ENCODE data around the gene QRFP. TPM values are rescaled to one million over a fixed set of nuclear protein-coding genes. Genes with fewer than 3 reads are reported as not detected.

QRFP gene
- total RNA-seq, 4 donors from 2014 or later: not detected

GRCh38 chr9:130892477-130893304 lies 3.9 kb downstream of the QRFP start:
- intact Hi-C loops (cut with DNase I; ENCODE audit: low total_unique reads): no loop called here
- Histone ChIP-seq H3K9me3 (no peaks in the 10 kb centered on the region), H3K27me3 (peaks cover 0 to 14% (median under 1%) of the 10 kb centered on the region in 3 donors), H3K4me1 (peaks cover 3 to 4% of the 10 kb centered on the region in 2 donors), H3K4me3 (no peak overlapping the region), H3K27ac (no peak overlapping the region), H3K36me3 (peaks cover 0 to 27% of the 10 kb centered on the region in 2 donors)
- in situ Hi-C loops (cut with MboI; ENCODE audit: low sequenced_read_pairs in 4 of 4): no loop called here
- ATAC-seq: no peak
- TF ChIP-seq CTCF (IDR thresholded peaks at IDR 0.05 in 4 of 5, conservative IDR thresholded peaks at IDR 0.05 in 1 of 5) (no peak), POLR2A (IDR thresholded peaks at IDR 0.05) (no peak)
- no peak for DNase-seq

DNA sequence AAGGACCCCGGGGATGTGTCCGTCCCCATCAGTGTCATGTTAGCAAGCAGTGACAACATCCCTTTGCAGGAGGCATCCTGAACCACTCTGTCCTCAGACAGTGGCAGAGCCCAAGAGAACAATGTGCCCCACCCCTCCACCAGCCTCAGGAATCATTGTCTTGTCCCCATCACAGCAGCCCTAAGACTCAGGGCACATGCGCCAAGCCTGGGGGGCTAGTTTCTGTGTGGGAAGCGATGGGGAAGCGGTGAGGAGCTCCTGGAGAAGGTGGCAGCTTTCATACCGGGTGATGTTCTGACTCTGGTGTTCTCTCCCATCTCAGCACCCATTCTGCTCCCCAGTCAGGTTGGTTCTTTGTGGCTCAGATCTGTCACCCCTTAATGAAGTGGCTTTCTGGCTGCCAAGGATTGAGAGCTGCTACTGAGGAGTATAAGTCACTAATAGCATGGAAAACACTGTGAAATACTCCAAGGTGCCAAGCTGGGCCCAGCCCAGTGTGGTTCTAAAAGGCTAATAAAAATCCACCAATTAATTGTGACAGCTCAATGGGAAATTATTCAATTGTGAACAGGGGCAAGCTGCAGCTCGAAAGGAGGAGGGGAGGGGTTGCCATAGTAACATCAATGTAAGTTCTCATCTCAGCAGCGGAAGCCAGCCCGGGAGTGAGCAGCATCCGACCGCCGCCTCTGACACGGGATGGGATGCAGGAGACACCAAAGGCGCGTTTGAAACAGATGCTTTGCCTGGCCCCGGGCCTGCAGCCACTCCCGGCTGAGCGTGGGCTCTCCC lies 4.7 kb downstream of the QRFP start:
- H3K4me1 ChIP-seq: peaks cover 3 to 4% of the 10 kb centered on the region in 2 donors
- TF ChIP-seq POLR2A (IDR thresholded peaks at IDR 0.05): no peak
- no peak for TF ChIP-seq CTCF (IDR thresholded peaks at IDR 0.05 in 4 of 5, conservative IDR thresholded peaks at IDR 0.05 in 1 of 5)
- no peak overlapping the region for H3K4me3 ChIP-seq
- ATAC-seq: no peak
- peaks cover 0 to 5% (median 0%) of the 10 kb centered on the region in 3 donors for H3K27me3 ChIP-seq
- no peak for DNase-seq
- in situ Hi-C loops (cut with MboI; ENCODE audit: low sequenced_read_pairs in 4 of 4): no loop called here
- intact Hi-C loops (cut with DNase I; ENCODE audit: low total_unique reads): no loop called here
- peaks cover 0 to 35% of the 10 kb centered on the region in 2 donors for H3K36me3 ChIP-seq
- H3K9me3 ChIP-seq: no peaks in the 10 kb centered on the region
- no peak overlapping the region for H3K27ac ChIP-seq

DNA sequence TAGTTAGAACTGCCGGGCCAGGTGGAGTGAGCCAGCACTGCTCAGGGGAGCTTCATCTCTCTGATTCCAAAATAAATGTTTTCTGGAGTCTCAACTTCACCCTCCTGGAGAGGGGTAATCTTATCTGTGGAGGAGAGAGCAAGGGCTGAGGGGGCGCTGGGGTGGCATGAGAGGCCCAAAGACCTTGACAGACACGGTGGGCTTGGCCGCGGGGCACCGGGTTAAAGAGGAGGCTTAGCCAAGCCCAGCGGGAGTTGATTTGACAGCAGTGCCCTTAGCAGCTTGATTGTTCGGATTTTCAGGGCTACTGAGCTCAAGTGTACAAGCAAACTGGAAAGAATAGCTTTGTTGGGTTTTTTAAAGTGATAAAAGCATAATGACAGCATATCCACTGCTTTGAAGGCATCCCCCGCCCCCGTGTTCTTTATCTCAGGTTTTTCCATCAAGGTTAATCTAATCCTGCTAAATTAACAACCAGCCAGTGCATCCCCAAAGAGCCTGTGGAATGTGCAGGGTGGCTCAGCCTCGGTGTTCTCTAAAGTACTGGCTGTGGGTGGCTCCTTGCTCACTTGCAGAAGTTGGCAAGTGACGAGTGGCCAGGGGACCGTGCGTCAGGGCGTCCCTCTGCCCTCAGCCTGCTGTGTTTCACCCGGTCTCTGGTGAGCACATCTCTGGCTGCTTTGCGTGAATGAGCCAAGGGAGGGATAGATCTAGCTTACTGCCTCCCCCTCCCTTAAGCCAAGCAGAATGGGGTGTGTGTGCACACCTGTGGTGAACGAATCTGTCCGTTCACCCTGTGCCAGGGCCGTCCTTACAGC lies 5.5 kb downstream of the QRFP start:
- H3K36me3 ChIP-seq: peaks cover 0 to 43% of the 10 kb centered on the region in 2 donors
- intact Hi-C loops (cut with DNase I; ENCODE audit: low total_unique reads): no loop called here

More for the DNA sequence above, 5.5 kb downstream of the QRFP start:
- ATAC-seq (no peak), DNase-seq (no peak)
- no peaks in the 10 kb centered on the region for H3K27me3 ChIP-seq
- no peak for TF ChIP-seq CTCF (IDR thresholded peaks at IDR 0.05 in 4 of 5, conservative IDR thresholded peaks at IDR 0.05 in 1 of 5)
- no peak for TF ChIP-seq POLR2A (IDR thresholded peaks at IDR 0.05)
- H3K27ac ChIP-seq: no peak overlapping the region
- H3K9me3 ChIP-seq: no peaks in the 10 kb centered on the region
- peaks cover 3 to 4% of the 10 kb centered on the region in 2 donors for H3K4me1 ChIP-seq
- H3K4me3 ChIP-seq: no peak overlapping the region
- in situ Hi-C loops (cut with MboI; ENCODE audit: low sequenced_read_pairs in 4 of 4): no loop called here

All from gastrocnemius medialis (tissue), 4 donors.